ENCODE data around the gene USP46.

- TF ChIP-seq ZNF281 (CRISPR knock-in tag; IDR thresholded peaks at IDR 0.05) (no peak), CTCF (IDR thresholded peaks at IDR 0.05) (no peak), JUN (CRISPR knock-in tag; IDR thresholded peaks at IDR 0.05) (no peak), ELF4 (CRISPR knock-in tag; IDR thresholded peaks at IDR 0.05; ENCODE audit: low read depth) (no peak), STAT6 (CRISPR knock-in tag; conservative IDR thresholded peaks at IDR 0.05; ENCODE audit: low read depth) (no peak), CREB1 (CRISPR knock-in tag; IDR thresholded peaks at IDR 0.05) (no peak)
Measured at GRCh38 chr4:52612341-52612740, 46.8 kb downstream of the USP46 start.
